HEK293 (cell line): ENCODE data around the gene TADA3.
A peak's percentile ranks its signal among the peaks of the same experiment; 100 is the strongest.

Source experiments
- CTCF ChIA-PET: fragments of 350-600 bp; formaldehyde crosslinking; extraction: SDS; loops from one replicate; lab custom pipeline; 2021; ENCODE audit warnings: antibody characterized with exemption; lab: Yijun Ruan, JAX
- POLR2A ChIA-PET: fragments of 300-600 bp; formaldehyde crosslinking; extraction: SDS; loops from one replicate; lab custom pipeline; 2020; ENCODE audit warnings: antibody characterized with exemption, inconsistent platforms; lab: Yijun Ruan, JAX
- H3K27ac ChIP-seq: fragments of 200-500 bp; sonication (Bioruptor generic); 2 replicates; pipeline ENCODE4 v1.5.1; 2014; ENCODE audit warnings: low read depth, low read length, control low read depth, inconsistent platforms; ENCODE audit errors: extremely low read depth
- H3K36me3 ChIP-seq, 2 experiments: fragments of 200-500 bp in 1 of 2; sonication (Bioruptor generic) in 1 of 2; 1 replicate in 1 of 2; 2 replicates in 1 of 2; pipeline ENCODE4 v1.5.1; 2014 to 2017; ENCODE audit warnings: inconsistent platforms in 2 of 2, low read length in 2 of 2; ENCODE audit not compliant: control insufficient read depth in 2 of 2, insufficient read depth in 1 of 2
- H3K4me1 ChIP-seq: fragments of 200-500 bp; sonication (Bioruptor generic); 2 replicates; pipeline ENCODE4 v1.5.1; 2014; ENCODE audit warnings: mild to moderate bottlenecking, low read length, inconsistent platforms; ENCODE audit not compliant: control insufficient read depth, insufficient read depth
- H3K4me3 ChIP-seq: 2 replicates; pipeline ENCODE4 v1.5.1; 2011; ENCODE audit warnings: low read depth, mild to moderate bottlenecking, control low read depth, low read length, moderate library complexity
- H3K9me3 ChIP-seq: fragments of 200-500 bp; sonication (Bioruptor generic); 2 replicates; pipeline ENCODE4 v1.5.1; 2014; ENCODE audit warnings: low read depth, low read length, inconsistent platforms; ENCODE audit not compliant: control insufficient read depth, insufficient read depth
- GLIS2 ChIP-seq: fragments of 450-650 bp; formaldehyde crosslinking; IDR thresholded peaks from 2 replicates; pipeline ENCODE4 v1.5.1; 2016; ENCODE audit warnings: missing biosample characterization, missing genetic modification characterization
- PRDM4 ChIP-seq: fragments of 450-650 bp; formaldehyde crosslinking; IDR thresholded peaks from 2 replicates; pipeline ENCODE4 v1.5.1; 2017; ENCODE audit warnings: missing biosample characterization, missing genetic modification characterization
- REPIN1 ChIP-seq: fragments of 450-650 bp; formaldehyde crosslinking; IDR thresholded peaks from 2 replicates; pipeline ENCODE4 v1.5.1; 2017; ENCODE audit warnings: missing biosample characterization, missing genetic modification characterization, low read depth
- SCRT2 ChIP-seq: fragments of 450-650 bp; formaldehyde crosslinking; IDR thresholded peaks from 2 replicates; pipeline ENCODE4 v1.5.1; 2016; ENCODE audit warnings: missing biosample characterization, missing genetic modification characterization
- ZBTB20 ChIP-seq: fragments of 450-650 bp; formaldehyde crosslinking; IDR thresholded peaks from 2 replicates; pipeline ENCODE4 v1.5.1; 2016; ENCODE audit warnings: missing biosample characterization, missing genetic modification characterization
- ZBTB48 ChIP-seq: fragments of 450-650 bp; formaldehyde crosslinking; IDR thresholded peaks from 2 replicates; pipeline ENCODE4 v1.5.1; 2016; ENCODE audit warnings: missing biosample characterization, missing genetic modification characterization
- ZNF112 ChIP-seq: fragments of 450-650 bp; formaldehyde crosslinking; IDR thresholded peaks from 2 replicates; pipeline ENCODE4 v1.5.0; 2017; ENCODE audit warnings: missing biosample characterization, missing genetic modification characterization
- ZNF138 ChIP-seq: fragments of 450-650 bp; formaldehyde crosslinking; IDR thresholded peaks from 2 replicates; pipeline ENCODE4 v1.5.1; 2016; ENCODE audit warnings: missing biosample characterization, missing genetic modification characterization, borderline replicate concordance
- ZNF221 ChIP-seq: fragments of 450-650 bp; formaldehyde crosslinking; IDR thresholded peaks from 2 replicates; pipeline ENCODE4 v1.5.1; 2017; ENCODE audit warnings: missing biosample characterization, missing genetic modification characterization, borderline replicate concordance
- ZNF324 ChIP-seq: fragments of 450-650 bp; formaldehyde crosslinking; IDR thresholded peaks from 2 replicates; pipeline ENCODE4 v1.5.1; 2016; ENCODE audit warnings: missing biosample characterization, missing genetic modification characterization
- ZNF354C ChIP-seq: fragments of 450-650 bp; formaldehyde crosslinking; IDR thresholded peaks from 2 replicates; pipeline ENCODE4 v1.5.1; 2016; ENCODE audit warnings: missing biosample characterization, missing genetic modification characterization, low read depth, borderline replicate concordance
- ZNF558 ChIP-seq: fragments of 450-650 bp; formaldehyde crosslinking; IDR thresholded peaks from 2 replicates; pipeline ENCODE4 v1.5.1; 2016; ENCODE audit warnings: missing biosample characterization, missing genetic modification characterization
- ZNF747 ChIP-seq: fragments of 450-650 bp; formaldehyde crosslinking; IDR thresholded peaks from 2 replicates; pipeline ENCODE4 v1.5.1; 2016; ENCODE audit warnings: missing biosample characterization, missing genetic modification characterization
- ZNF76 ChIP-seq: fragments of 450-650 bp; formaldehyde crosslinking; IDR thresholded peaks from 2 replicates; pipeline ENCODE4; 2016; ENCODE audit warnings: low read depth, missing biosample characterization, missing genetic modification characterization, borderline replicate concordance
- ZNF776 ChIP-seq: fragments of 450-650 bp; formaldehyde crosslinking; IDR thresholded peaks from 2 replicates; pipeline ENCODE4 v1.5.0; 2017; ENCODE audit warnings: missing biosample characterization, missing genetic modification characterization, borderline replicate concordance
- TF ChIP-seq, protein P1 (sequence below): fragments of 450-650 bp; formaldehyde crosslinking; IDR thresholded peaks from 2 replicates; pipeline ENCODE4 v1.5.1; 2016; ENCODE audit warnings: missing biosample characterization, missing genetic modification characterization
- TF ChIP-seq, protein P2 (sequence below): fragments of 450-650 bp; formaldehyde crosslinking; IDR thresholded peaks from 2 replicates; pipeline ENCODE4 v1.5.1; 2016; ENCODE audit warnings: missing biosample characterization, missing genetic modification characterization

The TADA3 gene

GRCh38 chr3:9749296-9749644 is 43.0 kb downstream of the TADA3 start:
- peaks cover 0 to 74% of the 10 kb centered on the region in 2 experiments; a peak in 2 of 3 replicates for H3K36me3 ChIP-seq
- 0 out of 2 replicates have a peak, but pooled peaks cover 2% of the 10 kb centered on the region for H3K4me1 ChIP-seq
- ChIA-PET CTCF (interaction anchor here (1.1 to 2.2 kb wide), 4 partner anchors 19 to 246 kb away, joined by 3 to 7 read pairs (median 4); no protein-coding TSS in a partner anchor), POLR2A (interaction anchor here (0.8 to 2.7 kb wide), 12 partner anchors 10 to 353 kb away, joined by 3 to 47 read pairs (median 8); partner anchors contain the start of genes ARPC4, BRPF1, CAMK1 and MTMR14)
- peak overlapping the region; percentile 59 for H3K4me3 ChIP-seq
- H3K9me3 ChIP-seq: no peaks in the 10 kb centered on the region
- H3K27ac ChIP-seq: peak overlapping the region; percentile 66
- TF ChIP-seq ZNF354C (tag by site-specific recombination): no peak
- TF ChIP-seq ZNF558: no peak
- TF ChIP-seq ZBTB48 (tag by site-specific recombination): 0 out of 2 replicates have a peak, but pooled peaks have one; percentile 20
- TF ChIP-seq ZNF324 (tag by site-specific recombination): 0 out of 2 replicates have a peak, but pooled peaks have one; percentile 14
- TF ChIP-seq REPIN1 (tag by site-specific recombination): 0 out of 2 replicates have a peak, but pooled peaks have one; percentile 49

GRCh38 chr3:9748031-9748430 is 44.2 kb downstream of the TADA3 start:
- ChIA-PET CTCF (no interaction called here), POLR2A (interaction anchor here (2.5 to 2.7 kb wide), 2 partner anchors 16 to 45 kb away, joined by 16 to 47 read pairs; partner anchors contain the start of genes ARPC4, BRPF1 and TADA3)
- no peaks in the 10 kb centered on the region for H3K9me3 ChIP-seq
- no peak overlapping the region for H3K4me3 ChIP-seq
- H3K36me3 ChIP-seq: peaks cover 0 to 84% of the 10 kb centered on the region in 2 experiments; a peak in 2 of 3 replicates
- H3K4me1 ChIP-seq: 0 out of 2 replicates have a peak, but pooled peaks cover 2% of the 10 kb centered on the region
- no peak overlapping the region for H3K27ac ChIP-seq
- TF ChIP-seq ZNF747 (tag by site-specific recombination) (no peak), ZBTB20 (tag by site-specific recombination) (no peak), ZNF138 (tag by site-specific recombination) (no peak), SCRT2 (no peak), ZNF76 (tag by site-specific recombination) (no peak), PRDM4 (tag by site-specific recombination) (no peak), ZNF221 (tag by site-specific recombination) (no peak), GLIS2 (no peak), ZNF776 (tag by site-specific recombination) (no peak), ZNF112 (no peak), ZNF354C (tag by site-specific recombination) (no peak)
- TF ChIP-seq, protein P1, sequence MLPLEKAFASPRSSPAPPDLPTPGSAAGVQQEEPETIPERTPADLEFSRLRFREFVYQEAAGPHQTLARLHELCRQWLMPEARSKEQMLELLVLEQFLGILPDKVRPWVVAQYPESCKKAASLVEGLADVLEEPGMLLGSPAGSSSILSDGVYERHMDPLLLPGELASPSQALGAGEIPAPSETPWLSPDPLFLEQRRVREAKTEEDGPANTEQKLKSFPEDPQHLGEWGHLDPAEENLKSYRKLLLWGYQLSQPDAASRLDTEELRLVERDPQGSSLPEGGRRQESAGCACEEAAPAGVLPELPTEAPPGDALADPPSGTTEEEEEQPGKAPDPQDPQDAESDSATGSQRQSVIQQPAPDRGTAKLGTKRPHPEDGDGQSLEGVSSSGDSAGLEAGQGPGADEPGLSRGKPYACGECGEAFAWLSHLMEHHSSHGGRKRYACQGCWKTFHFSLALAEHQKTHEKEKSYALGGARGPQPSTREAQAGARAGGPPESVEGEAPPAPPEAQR (tag by site-specific recombination): no peak
- TF ChIP-seq, protein P2, sequence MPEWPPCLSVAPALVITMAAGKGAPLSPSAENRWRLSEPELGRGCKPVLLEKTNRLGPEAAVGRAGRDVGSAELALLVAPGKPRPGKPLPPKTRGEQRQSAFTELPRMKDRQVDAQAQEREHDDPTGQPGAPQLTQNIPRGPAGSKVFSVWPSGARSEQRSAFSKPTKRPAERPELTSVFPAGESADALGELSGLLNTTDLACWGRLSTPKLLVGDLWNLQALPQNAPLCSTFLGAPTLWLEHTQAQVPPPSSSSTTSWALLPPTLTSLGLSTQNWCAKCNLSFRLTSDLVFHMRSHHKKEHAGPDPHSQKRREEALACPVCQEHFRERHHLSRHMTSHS (tag by site-specific recombination): no peak
